A549 (cell line): ENCODE data around the gene LITAFD. TPM values are rescaled to one million over a fixed set of nuclear protein-coding genes. Genes with fewer than 3 reads are reported as not detected.

ENCODE experiments used
- ATAC-seq, 2 experiments: fragments of 200-7000 bp in 1 of 2; fragments of >200 bp in 1 of 2; cut with Nextera tagmentation in 1 of 2; cut with Tn5 transposase in 1 of 2; 3 replicates each; pipeline versions ENCODE4 v1.8.0 to v1.9.1; 2018 to 2020; ENCODE audit warnings: mild to moderate bottlenecking in 1 of 2, moderate library complexity in 1 of 2
- CTCF ChIA-PET: fragments of 300-600 bp; sonication (Branson Sonifier 250); formaldehyde crosslinking; extraction: SDS; loops from one replicate; lab custom pipeline; 2021; ENCODE audit warnings: antibody characterized with exemption, inconsistent platforms; lab: Yijun Ruan, JAX
- POLR2A ChIA-PET: fragments of 350-600 bp; formaldehyde crosslinking; extraction: SDS; loops from one replicate; lab custom pipeline; 2021; ENCODE audit warnings: antibody characterized with exemption, inconsistent platforms; lab: Yijun Ruan, JAX
- DNase-seq, 2 experiments: peaks; one replicate each; pipeline versions ENCODE4 v3.0.0 to v3.0.0-alpha.2; 2011 to 2016; ENCODE audit warnings: low read depth in 1 of 2, low spot score in 1 of 2
- FAIRE-seq: peaks from 2 replicates; lab custom pipeline; 2011; peaks lifted over from hg19 to GRCh38; lab: Jason Lieb, UNC
- H3K27ac ChIP-seq, 2 experiments: fragments of >200 bp; sonication (Bioruptor Twin); formaldehyde crosslinking; 3 replicates each; pipeline ENCODE4 v1.5.1; 2016 to 2017
- H3K4me1 ChIP-seq: fragments of >200 bp; sonication (Bioruptor Twin); formaldehyde crosslinking; 3 replicates; pipeline ENCODE4 v1.6.1; 2016
- H3K4me2 ChIP-seq: fragments of >200 bp; sonication (Bioruptor Twin); formaldehyde crosslinking; 3 replicates; pipeline ENCODE4 v1.6.1; 2016
- H3K4me3 ChIP-seq: fragments of >200 bp; sonication (Bioruptor Twin); formaldehyde crosslinking; 3 replicates; pipeline ENCODE4 v1.5.1; 2016
- H3K9me3 ChIP-seq: fragments of >200 bp; sonication (Bioruptor Twin); formaldehyde crosslinking; 3 replicates; pipeline ENCODE4 v1.6.1; 2016
- ATOH8 ChIP-seq: fragments of 250-450 bp; sonication (Bioruptor Pico); IDR thresholded peaks from 2 replicates; pipeline ENCODE4 v1.5.0; 2020; ENCODE audit warnings: low read depth, mild to moderate bottlenecking, moderate library complexity
- CBX8 ChIP-seq: fragments of 200-600 bp; sonication (generic); IDR thresholded peaks from 2 replicates; pipeline ENCODE4 v1.6.1; 2016
- HES2 ChIP-seq: fragments of >200 bp; sonication (Bioruptor Twin); formaldehyde crosslinking; IDR thresholded peaks from 2 replicates; pipeline ENCODE4 v1.6.1; 2016
- HOXA7 ChIP-seq: fragments of 250-450 bp; sonication (Bioruptor Pico); IDR thresholded peaks from 2 replicates; pipeline ENCODE4 v1.5.0; 2020; ENCODE audit warnings: mild to moderate bottlenecking, moderate library complexity
- JUNB ChIP-seq: fragments of >200 bp; sonication (Bioruptor Twin); formaldehyde crosslinking; IDR thresholded peaks from 2 replicates; pipeline ENCODE4 v1.6.1; 2016
- KDM1A ChIP-seq: fragments of 200-600 bp; sonication (generic); IDR thresholded peaks from 2 replicates; pipeline ENCODE4 v1.6.1; 2016; ENCODE audit warnings: low read depth, mild to moderate bottlenecking
- KDM5A ChIP-seq: fragments of 200-600 bp; sonication (generic); IDR thresholded peaks from 2 replicates; pipeline ENCODE4 v1.6.1; 2016; ENCODE audit warnings: antibody characterized with exemption, mild to moderate bottlenecking
- MYC ChIP-seq: IDR thresholded peaks from 2 replicates; pipeline ENCODE4 v1.6.1; 2012; ENCODE audit warnings: mild to moderate bottlenecking, inconsistent platforms, low read length, improper control_type of control experiment, borderline replicate concordance
- NR3C1 ChIP-seq: fragments of >200 bp; sonication (Bioruptor Twin); formaldehyde crosslinking; IDR thresholded peaks from 3 replicates; pipeline ENCODE4 v1.6.1; 2017
- PBX3 ChIP-seq: IDR thresholded peaks from 2 replicates; pipeline ENCODE4 v1.6.1; 2012
- RARB ChIP-seq: fragments of 250-450 bp; sonication (Bioruptor Pico); IDR thresholded peaks from 2 replicates; pipeline ENCODE4 v1.8.0; 2021; ENCODE audit warnings: mild to moderate bottlenecking, moderate library complexity
- RCOR1 ChIP-seq: fragments of 150-350 bp; IDR thresholded peaks from 2 replicates; pipeline ENCODE4 v1.6.1; 2014; ENCODE audit warnings: antibody characterized with exemption, low read length, low read depth
- REST ChIP-seq: fragments of 200-600 bp; sonication (generic); IDR thresholded peaks from 2 replicates; pipeline ENCODE4 v1.6.1; 2016; ENCODE audit warnings: antibody characterized with exemption, mild to moderate bottlenecking, moderate library complexity
- SREBF2 ChIP-seq: fragments of 450-650 bp; IDR thresholded peaks from 2 replicates; pipeline ENCODE4 v1.6.1; 2014; ENCODE audit warnings: mild to moderate bottlenecking, moderate library complexity
- TFCP2L1 ChIP-seq: fragments of 250-450 bp; sonication (Bioruptor Pico); IDR thresholded peaks from 2 replicates; pipeline ENCODE4 v1.5.0; 2021; ENCODE audit warnings: mild to moderate bottlenecking
- TP53 ChIP-seq: fragments of 250-450 bp; sonication (Bioruptor Pico); IDR thresholded peaks from 2 replicates; pipeline ENCODE4 v1.5.0; 2021; ENCODE audit warnings: mild to moderate bottlenecking, moderate library complexity
- ZC3H11A ChIP-seq: fragments of 450-650 bp; IDR thresholded peaks from 2 replicates; pipeline ENCODE4 v1.6.1; 2014; ENCODE audit warnings: antibody characterized with exemption, mild to moderate bottlenecking
- WGBS: methylation state at CpG from one replicate; pipeline ENCODE4 v1.1.6; 2017; ENCODE audit errors: missing lambda C conversion rate; 5-methylcytosine and 5-hydroxymethylcytosine counted together
- polyA plus RNA-seq, 4 experiments: library from polyadenylated mRNA; depleted of rRNA in 3 of 4; stranded (reverse); fragments of >200 nt; fragmentation: RNase III in 1 of 4; extraction: RNeasy Plus Mini Kit Qiagen cat#74134 plus additional on column Dnase treatment in 1 of 4; gene quantifications; 2 replicates in 3 of 4; 3 replicates in 1 of 4; pipeline ENCODE4 v1.2.3, GENCODE V29; 2011 to 2017
- TF ChIP-seq, protein P1 (sequence below): IDR thresholded peaks from 2 replicates; pipeline ENCODE4 v1.6.1; 2012; ENCODE audit warnings: low read depth, borderline replicate concordance
- TF ChIP-seq, protein P2 (sequence below): fragments of >200 bp; sonication (Bioruptor Twin); formaldehyde crosslinking; IDR thresholded peaks from 3 replicates; pipeline ENCODE4 v1.6.1; 2016
- TF ChIP-seq, protein P3 (sequence below): fragments of 150-350 bp; IDR thresholded peaks from 2 replicates; pipeline ENCODE4 v1.6.1; 2014; ENCODE audit warnings: low read depth, mild to moderate bottlenecking, low read length

Gene LITAFD
- polyA plus RNA-seq, 2 of the 4 experiments (the other 2 are of a cell fraction), result not detected

DNA sequence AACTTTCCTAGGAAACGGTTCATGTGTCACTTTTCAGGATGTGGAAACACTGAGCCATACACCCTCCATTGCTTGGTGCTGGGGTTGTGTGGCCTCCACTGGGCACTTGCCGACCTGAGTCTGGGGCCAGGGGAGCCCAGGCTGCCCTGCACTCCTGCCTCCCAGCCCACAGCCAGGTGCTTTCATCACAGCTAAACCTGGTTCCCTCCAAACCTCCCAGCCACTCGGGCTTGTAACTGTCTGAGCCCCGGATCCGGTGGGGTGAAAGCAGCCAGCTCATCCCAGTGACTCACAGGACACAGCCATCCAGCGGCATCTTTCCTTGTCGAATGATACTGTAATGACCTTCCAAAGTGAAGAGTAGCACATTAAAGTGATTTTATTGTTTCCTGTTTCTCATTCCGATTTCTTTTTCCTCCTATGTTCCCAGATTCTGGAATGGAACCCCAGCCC, 33.2 kb upstream of the LITAFD start:
- Histone ChIP-seq H3K4me2 (peak overlapping the region; percentile 40), H3K9me3 (no peaks in the 10 kb centered on the region), H3K4me1 (peaks cover 23% of the 10 kb centered on the region), H3K4me3 (no peak overlapping the region), H3K27ac (peak overlapping the region in 1 of 2 experiments; percentile 75; a peak in 3 of 6 replicates)
- ChIA-PET POLR2A (interaction anchor here (1.0 kb wide), 2 partner anchors 15 to 20 kb away, joined by 3 read pairs; partner anchors contain the start of gene CARHSP1), CTCF (interaction anchor here (1.9 to 3.1 kb wide), 3 partner anchors 13 to 160 kb away, joined by 5 to 10 read pairs (median 9); no protein-coding TSS in a partner anchor)
- TF ChIP-seq KDM5A (no peak), SREBF2 (no peak), NR3C1 (no peak), CBX8 (no peak), RARB (CRISPR knock-in tag) (no peak), JUNB (no peak), HOXA7 (no peak), ATOH8 (CRISPR knock-in tag) (no peak), KDM1A (no peak)
- TF ChIP-seq, protein P1, sequence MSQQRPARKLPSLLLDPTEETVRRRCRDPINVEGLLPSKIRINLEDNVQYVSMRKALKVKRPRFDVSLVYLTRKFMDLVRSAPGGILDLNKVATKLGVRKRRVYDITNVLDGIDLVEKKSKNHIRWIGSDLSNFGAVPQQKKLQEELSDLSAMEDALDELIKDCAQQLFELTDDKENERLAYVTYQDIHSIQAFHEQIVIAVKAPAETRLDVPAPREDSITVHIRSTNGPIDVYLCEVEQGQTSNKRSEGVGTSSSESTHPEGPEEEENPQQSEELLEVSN, result no peak
- DNase-seq, result peak in 1 of 2 experiments; percentile 56
- WGBS, result 19% methylated on average over 8 of the region's 8 CpGs
- FAIRE-seq, result no peak
- peak; percentile 65 to 76 for ATAC-seq

DNA sequence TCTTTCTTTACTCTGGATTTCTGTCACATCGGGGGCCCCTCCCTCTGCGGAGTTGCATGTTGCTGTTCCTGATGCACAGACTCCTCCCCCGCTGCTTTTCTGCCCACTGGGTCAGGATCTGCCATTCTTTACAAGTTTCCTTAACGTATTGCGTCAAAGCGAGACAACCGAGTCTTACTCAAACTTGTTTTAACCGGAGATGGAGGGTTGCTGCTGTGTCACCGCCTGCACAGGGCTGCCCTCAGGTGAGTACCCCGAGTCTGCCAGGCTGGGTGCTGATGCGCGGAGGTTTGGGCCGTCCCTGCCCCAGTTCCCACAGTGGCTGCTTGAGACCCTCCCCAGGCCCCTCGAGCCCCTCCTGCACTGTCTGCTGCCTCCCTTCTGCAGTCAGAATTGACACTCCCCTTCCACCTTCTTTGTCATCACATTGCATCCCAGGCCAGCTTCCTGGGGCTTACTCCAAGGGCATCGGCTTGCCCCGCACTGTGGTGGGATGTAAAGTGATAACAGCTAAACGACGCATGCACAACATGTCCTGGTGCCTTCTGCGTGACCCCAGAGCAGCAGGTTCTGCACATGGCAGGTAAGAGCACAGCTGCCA, 32.6 kb upstream of the LITAFD start:
- Histone ChIP-seq H3K4me3 (no peak overlapping the region), H3K4me2 (peak overlapping the region; percentile 40), H3K9me3 (no peaks in the 10 kb centered on the region), H3K27ac (peak overlapping the region in 1 of 2 experiments; percentile 75; a peak in 3 of 6 replicates), H3K4me1 (peaks cover 23% of the 10 kb centered on the region)
- no peak for DNase-seq
- ChIA-PET POLR2A (interaction anchor here (1.0 to 1.4 kb wide), 3 partner anchors 14 to 20 kb away, joined by 3 read pairs; partner anchors contain the start of gene CARHSP1), CTCF (interaction anchor here (1.2 to 3.1 kb wide), 4 partner anchors 12 to 283 kb away, joined by 3 to 10 read pairs (median 7); no protein-coding TSS in a partner anchor)
- peak; percentile 3 to 4; a peak in 3 of 6 replicates for ATAC-seq
- TF ChIP-seq, protein P2, sequence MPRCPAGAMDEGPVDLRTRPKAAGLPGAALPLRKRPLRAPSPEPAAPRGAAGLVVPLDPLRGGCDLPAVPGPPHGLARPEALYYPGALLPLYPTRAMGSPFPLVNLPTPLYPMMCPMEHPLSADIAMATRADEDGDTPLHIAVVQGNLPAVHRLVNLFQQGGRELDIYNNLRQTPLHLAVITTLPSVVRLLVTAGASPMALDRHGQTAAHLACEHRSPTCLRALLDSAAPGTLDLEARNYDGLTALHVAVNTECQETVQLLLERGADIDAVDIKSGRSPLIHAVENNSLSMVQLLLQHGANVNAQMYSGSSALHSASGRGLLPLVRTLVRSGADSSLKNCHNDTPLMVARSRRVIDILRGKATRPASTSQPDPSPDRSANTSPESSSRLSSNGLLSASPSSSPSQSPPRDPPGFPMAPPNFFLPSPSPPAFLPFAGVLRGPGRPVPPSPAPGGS, result no peak
- no peak for TF ChIP-seq REST
- TF ChIP-seq ZC3H11A, result no peak
- TF ChIP-seq, protein P3, sequence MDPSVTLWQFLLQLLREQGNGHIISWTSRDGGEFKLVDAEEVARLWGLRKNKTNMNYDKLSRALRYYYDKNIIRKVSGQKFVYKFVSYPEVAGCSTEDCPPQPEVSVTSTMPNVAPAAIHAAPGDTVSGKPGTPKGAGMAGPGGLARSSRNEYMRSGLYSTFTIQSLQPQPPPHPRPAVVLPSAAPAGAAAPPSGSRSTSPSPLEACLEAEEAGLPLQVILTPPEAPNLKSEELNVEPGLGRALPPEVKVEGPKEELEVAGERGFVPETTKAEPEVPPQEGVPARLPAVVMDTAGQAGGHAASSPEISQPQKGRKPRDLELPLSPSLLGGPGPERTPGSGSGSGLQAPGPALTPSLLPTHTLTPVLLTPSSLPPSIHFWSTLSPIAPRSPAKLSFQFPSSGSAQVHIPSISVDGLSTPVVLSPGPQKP, result no peak
- no peak for TF ChIP-seq TP53 (CRISPR knock-in tag)
- TF ChIP-seq RARB (CRISPR knock-in tag), result no peak
- no peak for TF ChIP-seq PBX3
- no peak for TF ChIP-seq RCOR1
- no peak for TF ChIP-seq TFCP2L1 (CRISPR knock-in tag)
- no peak for TF ChIP-seq MYC
- no peak for TF ChIP-seq HES2
- 88% methylated on average over 19 of the region's 19 CpGs for WGBS
- no peak for FAIRE-seq
